GM18526 (cell line): ENCODE data around the gene ZNF200.

ENCODE experiments used
- POLR2A ChIP-seq: IDR thresholded peaks from 3 replicates; pipeline ENCODE4 v1.6.1; 2011; ENCODE audit not compliant: insufficient read length; ENCODE audit errors: extremely low read depth

ZNF200 gene

DNA sequence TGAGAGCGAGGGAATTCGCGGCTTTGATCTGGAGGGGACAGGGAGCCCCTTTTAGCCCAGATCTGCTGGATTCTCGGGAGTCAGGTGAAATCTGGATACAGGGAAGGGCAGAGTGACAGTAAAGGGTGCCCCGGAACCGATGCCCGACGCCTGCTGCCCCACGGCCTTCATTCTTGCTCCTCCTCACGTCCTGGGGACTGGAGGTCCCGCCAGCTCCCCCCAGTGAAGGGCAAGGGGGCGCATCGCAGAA is 46.4 kb downstream of the ZNF200 start:
- TF ChIP-seq POLR2A: no peak

DNA sequence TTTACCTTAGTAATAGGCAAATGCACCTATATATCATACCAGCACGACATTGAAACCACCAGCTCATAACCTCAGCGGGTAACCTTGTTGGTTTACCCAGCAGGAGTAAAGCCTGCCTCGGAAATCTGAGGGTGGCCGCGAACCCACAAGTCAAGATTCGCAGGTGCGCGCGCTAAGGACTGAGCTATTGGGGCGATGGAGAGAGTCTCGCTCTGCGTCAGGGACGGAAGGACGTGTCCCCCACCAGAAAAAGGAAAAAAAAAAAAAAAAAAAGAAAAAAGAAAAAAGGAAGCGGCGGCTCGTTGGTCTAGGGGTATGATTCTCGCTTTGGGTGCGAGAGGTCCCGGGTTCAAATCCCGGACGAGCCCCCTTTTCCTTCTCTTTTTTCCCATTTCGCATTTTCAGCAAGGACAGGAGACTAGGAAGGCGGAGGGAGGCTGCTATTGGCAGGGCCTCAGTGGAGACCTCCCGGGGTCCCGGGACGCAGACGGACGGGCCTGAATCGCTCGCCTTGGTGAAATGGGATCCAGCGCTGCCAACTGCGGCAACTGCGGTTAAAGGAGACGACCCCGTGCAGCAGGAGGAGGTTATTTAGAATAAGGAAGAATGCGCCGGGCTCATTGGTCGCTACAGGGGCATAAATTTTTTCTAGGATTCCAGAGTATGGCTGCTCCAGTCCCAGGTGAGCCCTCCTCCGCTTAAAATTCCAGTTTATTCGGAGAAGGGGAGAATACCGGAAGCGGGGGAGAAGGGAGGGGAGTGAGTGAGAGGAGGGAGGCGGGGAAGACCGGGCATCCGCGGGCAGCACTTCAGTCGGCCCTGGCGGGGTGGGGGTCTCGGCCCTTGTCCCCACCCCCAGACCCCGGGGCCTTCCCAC is 46.9 kb downstream of the ZNF200 start, which contains the start of gene OR1F1:
TSS of gene OR1F1 (plus strand) at position 407 of the 877 bp plus-strand sequence.
- no peak for TF ChIP-seq POLR2A

GRCh38 chr16:3186946-3187690 is 47.8 kb downstream of the ZNF200 start:
- no peak for TF ChIP-seq POLR2A

DNA sequence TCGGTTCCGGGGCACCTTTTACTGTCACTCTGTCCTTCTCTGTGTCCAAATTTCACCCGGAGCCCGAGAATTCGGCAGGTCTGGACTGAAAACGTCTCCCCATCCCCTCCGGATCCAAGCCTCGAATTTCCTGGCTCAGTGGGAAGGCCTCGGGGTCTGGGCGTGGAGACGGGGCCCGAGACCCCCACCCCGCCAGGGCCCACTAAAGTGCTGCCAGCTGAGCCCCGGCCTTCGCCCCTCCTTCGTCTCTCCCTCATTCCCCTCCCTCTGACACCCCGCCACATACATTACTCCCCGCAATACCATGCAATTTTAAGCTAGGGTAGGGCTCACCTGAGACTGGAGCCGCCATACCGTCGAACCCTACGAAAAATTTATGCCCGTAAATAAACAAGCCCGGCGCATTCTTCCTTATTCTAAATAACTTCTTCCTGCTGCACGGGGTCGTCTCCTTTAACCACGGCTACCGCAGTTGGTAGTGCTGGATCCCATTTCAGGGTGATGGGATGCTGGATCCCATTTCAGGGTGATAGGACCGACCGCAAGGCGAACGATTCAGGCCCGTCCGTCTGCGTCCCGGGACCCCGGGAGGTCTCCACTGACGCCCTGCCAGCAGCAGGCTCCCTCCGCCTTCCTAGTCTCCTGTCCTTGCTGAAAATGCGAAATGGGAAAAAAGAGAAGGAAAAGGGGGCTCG is 51.4 kb downstream of the ZNF200 start:
- TF ChIP-seq POLR2A: no peak

DNA sequence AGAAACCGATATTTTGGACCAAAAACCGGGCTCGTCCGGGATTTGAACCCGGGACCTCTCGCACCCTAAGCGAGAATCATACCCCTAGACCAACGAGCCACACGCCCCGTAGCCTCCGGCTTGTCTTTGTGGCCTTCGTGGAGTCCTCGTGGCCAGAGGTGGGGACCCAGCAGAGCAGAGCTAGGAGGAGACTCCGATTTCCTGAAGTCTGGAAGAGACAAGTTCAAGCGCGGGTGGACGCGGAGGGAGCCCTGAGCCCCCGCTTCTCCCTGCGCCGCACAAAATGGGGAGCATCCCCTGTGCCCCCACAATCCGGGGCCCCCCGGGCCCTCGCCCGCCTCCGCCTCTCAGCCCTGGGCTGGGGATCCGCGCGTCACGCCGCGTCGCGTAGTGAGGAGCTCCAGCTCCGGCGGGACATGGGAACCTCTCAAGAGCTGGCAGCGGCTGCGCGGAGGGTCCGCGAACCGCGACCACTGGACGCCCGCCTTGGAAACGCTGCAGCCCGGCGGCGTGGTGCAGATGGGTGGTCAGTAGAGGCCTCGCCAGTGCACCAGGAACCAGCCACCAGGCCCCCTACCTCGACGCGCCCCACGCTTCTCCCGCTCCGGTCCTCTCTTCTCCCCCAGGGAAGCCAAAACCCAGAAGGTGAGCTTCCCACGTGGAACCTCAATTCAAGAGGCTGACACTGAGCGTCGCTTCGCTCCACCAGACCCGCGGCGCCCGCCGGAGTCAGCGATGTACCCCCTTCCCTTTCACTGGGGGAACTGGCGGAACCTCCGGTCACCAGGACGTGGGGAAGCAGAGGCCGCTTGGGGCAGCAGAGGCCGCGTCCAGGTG is 52.1 kb downstream of the ZNF200 start:
- no peak for TF ChIP-seq POLR2A

- no peak for TF ChIP-seq POLR2A
Measured at GRCh38 chr16:3180445-3180878, 54.5 kb downstream of the ZNF200 start.

DNA sequence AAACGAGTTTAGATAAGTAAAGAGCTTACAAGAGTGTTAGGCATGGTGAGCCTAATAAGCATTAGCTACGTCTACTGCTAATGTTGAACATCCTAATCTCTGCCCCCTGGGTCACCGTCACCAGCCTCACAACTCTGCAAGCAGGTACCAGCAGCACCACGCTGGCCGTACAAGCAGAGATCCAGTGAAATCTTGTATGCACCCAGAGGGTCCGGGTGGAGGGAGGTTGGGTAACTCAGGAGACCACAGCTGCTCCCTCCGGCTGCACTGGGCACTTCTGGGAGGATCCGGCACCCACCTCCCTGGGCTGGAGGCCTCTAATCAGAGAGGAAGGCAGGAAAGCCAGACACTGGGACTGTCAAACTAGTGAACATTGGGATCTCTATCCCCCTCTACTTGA is 55.3 kb downstream of the ZNF200 start:
- TF ChIP-seq POLR2A: no peak

- no peak for TF ChIP-seq POLR2A
Measured at GRCh38 chr16:3175157-3176093, 59.5 kb downstream of the ZNF200 start.

DNA sequence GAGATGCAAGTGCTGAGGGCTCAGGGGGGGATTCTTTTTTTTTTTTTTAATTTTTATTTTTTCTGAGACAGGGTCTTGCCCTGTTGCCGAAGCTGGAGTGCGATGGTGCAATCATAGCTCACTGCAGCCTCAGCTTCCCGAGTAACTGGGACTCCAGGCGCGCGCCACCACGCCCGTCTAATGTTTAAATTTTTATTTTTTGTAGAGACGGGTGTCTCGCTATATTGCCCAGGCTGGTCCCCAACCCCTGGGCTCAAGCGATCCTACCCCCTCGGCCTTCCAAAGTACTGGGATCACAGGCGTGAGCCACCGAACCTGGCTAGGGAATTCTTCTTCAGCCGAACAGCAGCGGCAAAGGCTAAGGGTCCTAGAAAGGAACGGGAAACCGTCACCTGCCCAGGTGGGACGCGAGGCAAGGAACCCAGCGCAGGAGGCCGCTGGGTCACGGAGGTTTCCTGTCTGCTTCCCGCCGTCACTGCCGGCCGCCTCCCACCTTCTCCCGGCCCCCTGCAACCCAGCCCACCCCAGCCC is 60.3 kb downstream of the ZNF200 start:
- TF ChIP-seq POLR2A: no peak

GRCh38 chr16:3173892-3174617 is 60.9 kb downstream of the ZNF200 start:
- TF ChIP-seq POLR2A: no peak
